CD4-positive, alpha-beta T cell (primary cell): ENCODE measurements around the gene F7. TPM values are rescaled to one million over a fixed set of nuclear protein-coding genes. Genes with fewer than 3 reads are reported as not detected.

Source experiments
- ATAC-seq: fragments of 200-7000 bp; cut with Tn5 transposase; one replicate; pipeline ENCODE4 v1.10.0; 2022; ENCODE audit warnings: mild to moderate bottlenecking; ENCODE audit not compliant: poor library complexity
- CTCF ChIA-PET: fragments of 350-600 bp; sonication (Branson Sonifier 250); formaldehyde crosslinking; loops from one replicate; lab custom pipeline; 2021; ENCODE audit warnings: antibody characterized with exemption, inconsistent platforms; lab: Charles Lee
- POLR2A ChIA-PET: fragments of 350-600 bp; sonication (Branson Sonifier 250); formaldehyde crosslinking; loops from one replicate; lab custom pipeline; 2021; ENCODE audit warnings: antibody characterized with exemption, inconsistent platforms; lab: Charles Lee
- DNase-seq, 14 experiments: peaks; one replicate each; pipeline ENCODE4 v3.0.0-alpha.2; 2013 to 2020; ENCODE audit warnings: mixed read lengths in 2 of 14
- H3K27ac ChIP-seq, 2 donors: one replicate each; pipeline versions ENCODE4 v1.5.1 to v1.7.0; 2013; ENCODE audit warnings: low read length in 2 of 2, low read depth in 1 of 2, mild to moderate bottlenecking in 1 of 2
- H3K27me3 ChIP-seq, 2 experiments: 1 replicate in 1 of 2; 2 replicates in 1 of 2; pipeline versions ENCODE4 v1.6.1 to v1.7.0; 2013; ENCODE audit warnings: low read length in 2 of 2, control low read depth in 1 of 2, mild to moderate bottlenecking in 1 of 2, moderate library complexity in 1 of 2; ENCODE audit not compliant: insufficient read depth in 2 of 2, control insufficient read depth in 1 of 2
- H3K36me3 ChIP-seq: one replicate; pipeline ENCODE4 v1.6.1; 2013; ENCODE audit warnings: low read length, control low read depth; ENCODE audit not compliant: insufficient read depth
- H3K4me1 ChIP-seq: one replicate; pipeline ENCODE4 v1.6.1; 2013; ENCODE audit warnings: low read length, control low read depth; ENCODE audit not compliant: insufficient read depth
- H3K4me3 ChIP-seq: one replicate; pipeline ENCODE4 v1.5.1; 2013; ENCODE audit warnings: mild to moderate bottlenecking, low read length, moderate library complexity
- H3K9me3 ChIP-seq, 2 experiments: 1 replicate in 1 of 2; 2 replicates in 1 of 2; pipeline versions ENCODE4 v1.6.1 to v1.7.0; 2013; ENCODE audit warnings: low read length in 2 of 2, mild to moderate bottlenecking in 2 of 2, control low read depth in 1 of 2, moderate library complexity in 1 of 2; ENCODE audit not compliant: control insufficient read depth in 1 of 2, insufficient read depth in 1 of 2
- H3K27ac Mint-ChIP-seq: one replicate; pipeline ENCODE4 v1.8.0; 2020; ENCODE audit warnings: mixed read lengths
- H3K27me3 Mint-ChIP-seq: one replicate; pipeline ENCODE4 v1.8.0; 2021; ENCODE audit warnings: mixed read lengths
- H3K36me3 Mint-ChIP-seq: one replicate; pipeline ENCODE4 v1.8.0; 2021; ENCODE audit warnings: low read depth, mixed read lengths
- H3K4me1 Mint-ChIP-seq: one replicate; pipeline ENCODE4 v1.8.0; 2021; ENCODE audit warnings: low read depth, mixed read lengths
- H3K4me3 Mint-ChIP-seq: one replicate; pipeline ENCODE4 v1.8.0; 2020; ENCODE audit warnings: mild to moderate bottlenecking, mixed read lengths
- H3K9me3 Mint-ChIP-seq: one replicate; pipeline ENCODE4 v1.8.0; 2020; ENCODE audit warnings: mixed read lengths
- CTCF ChIP-seq: fragments of 200-600 bp; IDR thresholded peaks from one replicate; pipeline ENCODE4 v1.8.0; 2022; ENCODE audit warnings: antibody characterized with exemption, mild to moderate bottlenecking
- intact Hi-C, 2 experiments: fragments of 100-400 bp; cut with DNase I in 1 of 2; cut with micrococcal nuclease in 1 of 2; formaldehyde crosslinking; loops; one replicate each; pipeline versions ENCODE4 v1.15.1 to v1.9.0; 2023 to 2025; cut with DNase I, micrococcal nuclease
- total RNA-seq, 174 experiments: library from RNA in 2 of 174; stranded (reverse) in 2 of 174; gene quantifications; one replicate each; pipeline ENCODE4 v1.2.3 and lab custom pipeline; 2021 to 2026

Gene F7
- total RNA-seq, 2 experiments from 2014 or later: not detected

- H3K9me3 ChIP-seq: peaks cover 0 to 35% of the 10 kb centered on the region in 2 experiments
- H3K27ac Mint-ChIP-seq: no peak overlapping the region
- DNase-seq (no peak), ATAC-seq (no peak)
- no peaks in the 10 kb centered on the region for H3K27me3 Mint-ChIP-seq
- H3K36me3 ChIP-seq: no peaks in the 10 kb centered on the region
- no peak overlapping the region for H3K4me3 ChIP-seq
- no peaks in the 10 kb centered on the region for H3K4me1 ChIP-seq
- CTCF ChIA-PET: no interaction called here
- no peak overlapping the region for H3K4me3 Mint-ChIP-seq
- intact Hi-C loops: no loop called here
- peaks cover 8% of the 10 kb centered on the region for H3K36me3 Mint-ChIP-seq
- H3K27ac ChIP-seq: no peak overlapping the region
- no peaks in the 10 kb centered on the region for H3K27me3 ChIP-seq
- no peak for TF ChIP-seq CTCF
- H3K4me1 Mint-ChIP-seq: no peaks in the 10 kb centered on the region
- H3K9me3 Mint-ChIP-seq: no peaks in the 10 kb centered on the region
- POLR2A ChIA-PET: no interaction called here
Observed at GRCh38 chr13:113060557-113061270, 44.9 kb upstream of the F7 start.

- ATAC-seq: no peak
- Histone ChIP-seq H3K36me3 (no peaks in the 10 kb centered on the region), H3K27me3 (no peaks in the 10 kb centered on the region), H3K4me1 (no peaks in the 10 kb centered on the region), H3K4me3 (no peak overlapping the region), H3K9me3 (peaks cover 0 to 30% of the 10 kb centered on the region in 2 experiments), H3K27ac (no peak overlapping the region)
- POLR2A ChIA-PET: no interaction called here
- CTCF ChIA-PET: no interaction called here
- Mint-ChIP-seq H3K36me3 (peaks cover 8% of the 10 kb centered on the region), H3K4me3 (no peak overlapping the region), H3K27me3 (no peaks in the 10 kb centered on the region), H3K4me1 (no peaks in the 10 kb centered on the region), H3K9me3 (no peaks in the 10 kb centered on the region), H3K27ac (no peak overlapping the region)
- intact Hi-C loops: no loop called here
- DNase-seq: no peak
- TF ChIP-seq CTCF: no peak
Observed at GRCh38 chr13:113061271-113061625, 44.3 kb upstream of the F7 start.

- Mint-ChIP-seq H3K27me3 (no peaks in the 10 kb centered on the region), H3K4me3 (no peak overlapping the region), H3K9me3 (no peaks in the 10 kb centered on the region), H3K27ac (no peak overlapping the region), H3K4me1 (no peaks in the 10 kb centered on the region), H3K36me3 (peaks cover 8% of the 10 kb centered on the region)
- Histone ChIP-seq H3K27me3 (no peaks in the 10 kb centered on the region), H3K4me3 (no peak overlapping the region), H3K4me1 (no peaks in the 10 kb centered on the region), H3K9me3 (peaks cover 0 to 23% of the 10 kb centered on the region in 2 experiments), H3K27ac (no peak overlapping the region), H3K36me3 (no peaks in the 10 kb centered on the region)
- no peak for ATAC-seq
- no peak for DNase-seq
- POLR2A ChIA-PET: no interaction called here
- intact Hi-C loops: no loop called here
- CTCF ChIA-PET: no interaction called here
- TF ChIP-seq CTCF: no peak
Observed at GRCh38 chr13:113061796-113062425, 43.7 kb upstream of the F7 start.
